ENCODE data around the gene STOX2.
"Not testable (repeated sequence)": the region's sequence is repeated elsewhere in the genome, so short reads cannot be mapped to it uniquely, and the experiment has no call there.

Gene STOX2

DNA sequence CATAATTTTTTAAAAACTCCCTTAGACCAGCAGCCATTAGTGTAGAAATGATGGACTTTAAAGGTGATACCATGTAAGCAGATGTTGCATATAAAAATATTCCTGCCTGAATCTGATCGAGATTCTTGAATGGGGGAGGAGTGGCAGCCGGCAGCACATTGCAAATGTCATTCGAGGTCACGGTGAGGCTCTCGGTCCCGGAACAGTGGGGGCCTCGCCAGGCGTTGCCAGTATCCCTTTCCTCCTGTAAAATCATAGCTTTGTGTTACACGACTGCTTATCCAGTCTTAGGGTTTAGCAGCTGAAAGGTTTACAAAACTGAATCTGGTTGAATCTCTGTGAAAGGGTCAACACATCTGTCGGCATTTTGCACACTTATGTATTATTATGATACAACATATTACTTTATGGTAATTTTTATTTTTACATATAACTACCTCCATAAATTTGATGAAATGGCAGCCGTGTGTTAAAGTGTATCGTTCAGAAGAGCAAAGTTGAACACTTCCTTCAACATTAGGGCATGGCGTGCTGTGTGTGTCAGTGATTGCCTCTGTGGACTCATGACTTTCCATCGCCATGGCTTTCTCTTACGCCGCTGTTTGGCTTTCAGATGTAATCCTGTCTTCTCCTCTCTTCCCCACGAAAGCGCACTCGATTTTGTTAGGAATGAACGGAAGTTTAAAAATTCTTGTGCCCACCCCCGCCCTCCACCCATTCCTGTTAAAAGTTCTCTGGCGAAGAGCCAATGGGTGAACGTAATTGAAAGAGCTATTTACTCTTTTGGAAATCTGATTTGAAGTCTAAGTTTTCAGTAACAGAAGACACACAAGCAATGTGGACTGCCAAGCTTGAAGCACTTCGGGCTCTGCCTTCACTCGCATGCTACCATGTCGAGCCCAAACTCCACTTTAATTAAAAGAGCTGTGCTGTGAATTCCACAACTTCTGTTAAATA, 114.8 kb downstream of the STOX2 start:
- DNase-seq (ENCODE audit: low spot score), result no peak

DNA sequence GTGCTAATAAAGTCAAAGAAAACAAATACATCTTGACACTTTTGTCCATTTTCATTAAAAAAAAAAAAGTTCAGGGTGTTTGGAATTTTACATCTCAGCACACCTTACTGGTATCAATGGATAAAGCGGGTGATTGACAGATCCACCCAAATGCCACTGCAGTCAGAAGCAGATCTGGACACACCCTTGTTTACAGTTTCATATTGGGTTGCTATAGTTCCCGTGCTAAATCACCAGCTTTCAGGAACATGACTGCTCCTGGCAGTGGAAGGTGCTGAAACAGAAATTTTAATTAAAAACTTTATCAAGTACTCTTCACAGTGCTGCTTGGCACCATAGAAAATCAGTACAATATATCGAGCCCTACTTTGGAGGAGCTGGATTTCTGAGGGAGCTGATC, 116.3 kb downstream of the STOX2 start:
- no peak for DNase-seq (ENCODE audit: low spot score)

- DNase-seq (ENCODE audit: low spot score), result no peak
Measured at GRCh38 chr4:184022679-184023383, 117.7 kb downstream of the STOX2 start.

DNA sequence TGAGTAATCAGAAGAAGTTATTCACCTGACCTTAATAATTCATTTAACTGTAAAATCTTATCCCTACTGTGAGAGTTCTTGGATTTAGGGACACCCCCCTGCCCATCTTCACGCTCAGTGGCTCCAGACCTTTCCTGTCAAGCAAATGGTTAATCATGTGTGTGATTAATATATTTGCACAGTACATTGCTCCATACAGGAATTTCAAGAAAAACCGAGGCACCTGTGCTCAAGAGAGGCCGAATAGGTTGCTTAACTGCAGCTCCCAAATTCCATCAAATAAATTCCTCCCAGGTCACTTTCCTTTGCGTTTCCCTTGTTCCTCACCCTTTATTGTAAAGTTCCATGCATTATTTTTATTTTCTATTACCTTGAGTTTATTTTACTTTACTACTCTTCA, 119.5 kb downstream of the STOX2 start:
- DNase-seq (ENCODE audit: low spot score), result no peak

GRCh38 chr4:184028561-184029374, 123.7 kb downstream of the STOX2 start:
- no peak for DNase-seq (ENCODE audit: low spot score)

- no peak for DNase-seq (ENCODE audit: low spot score)
Measured at GRCh38 chr4:184030036-184030435, 124.9 kb downstream of the STOX2 start.

GRCh38 chr4:184030764-184031163, 125.7 kb downstream of the STOX2 start:
- no peak for DNase-seq (ENCODE audit: low spot score)

DNA sequence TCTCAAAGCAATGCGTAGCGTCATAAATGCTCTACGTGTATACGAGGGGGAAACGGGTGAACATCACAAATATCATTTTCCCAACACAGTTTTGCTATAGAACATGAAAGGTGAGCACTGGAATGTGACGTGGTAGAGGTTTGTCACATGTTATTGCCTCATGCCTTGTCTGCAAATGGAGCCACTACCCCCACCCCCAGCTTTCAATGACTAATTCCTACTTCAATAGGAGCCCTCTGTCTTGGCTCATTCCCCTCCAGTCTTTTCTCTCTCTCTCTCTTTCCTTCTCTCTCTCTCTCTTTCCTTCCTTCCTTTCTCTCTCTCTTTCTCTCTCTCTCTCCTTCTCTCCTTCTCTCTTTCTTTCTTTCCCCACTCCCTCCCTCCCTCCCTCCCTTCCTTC, 127.0 kb downstream of the STOX2 start:
- DNase-seq (ENCODE audit: low spot score), result no peak

- DNase-seq (ENCODE audit: low spot score), result no peak
Measured at GRCh38 chr4:184039963-184040383, 134.9 kb downstream of the STOX2 start.

- no peak for DNase-seq (ENCODE audit: low spot score)
Measured at GRCh38 chr4:184041156-184041555, 136.0 kb downstream of the STOX2 start.

DNA sequence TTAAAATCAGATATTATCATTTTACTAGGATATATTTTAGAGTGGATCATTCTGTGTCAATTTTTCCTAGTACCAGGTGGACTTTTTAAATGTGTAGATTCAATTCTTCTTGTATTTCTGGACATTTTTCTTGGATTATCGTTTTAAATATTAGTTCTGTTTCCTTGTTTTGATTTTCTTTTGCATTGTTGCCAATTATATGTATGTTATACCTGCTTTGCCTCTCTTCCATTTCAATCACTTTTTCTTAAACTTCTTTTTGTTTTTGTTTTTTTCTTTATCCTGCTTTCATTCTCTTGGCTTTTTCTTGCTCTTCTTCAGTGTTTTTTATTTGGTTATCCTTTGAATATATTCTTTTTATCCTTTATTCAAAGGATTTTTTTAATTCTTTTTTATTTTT, 141.0 kb downstream of the STOX2 start:
- DNase-seq (ENCODE audit: low spot score), result no peak

DNA sequence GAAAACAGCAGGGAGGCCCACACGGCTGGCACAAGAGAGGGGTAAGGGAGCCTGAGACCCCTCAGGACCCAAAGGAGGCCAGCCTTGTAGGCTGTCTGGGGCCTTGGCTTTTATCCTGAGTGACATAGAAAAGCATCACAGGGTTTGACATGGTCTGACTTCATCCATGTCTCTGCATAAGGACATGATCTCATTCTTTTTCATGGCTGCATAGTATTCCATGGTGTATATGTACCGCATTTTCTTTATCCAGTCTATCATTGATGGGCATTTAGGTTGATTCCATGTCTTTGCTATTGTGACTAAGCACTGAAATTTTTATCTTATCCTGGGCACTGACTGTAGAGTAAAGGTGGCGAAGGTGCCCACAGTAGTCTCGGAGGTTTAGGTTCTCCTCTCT, 146.2 kb downstream of the STOX2 start:
- not testable (repeated sequence) for DNase-seq (ENCODE audit: low spot score)

DNA sequence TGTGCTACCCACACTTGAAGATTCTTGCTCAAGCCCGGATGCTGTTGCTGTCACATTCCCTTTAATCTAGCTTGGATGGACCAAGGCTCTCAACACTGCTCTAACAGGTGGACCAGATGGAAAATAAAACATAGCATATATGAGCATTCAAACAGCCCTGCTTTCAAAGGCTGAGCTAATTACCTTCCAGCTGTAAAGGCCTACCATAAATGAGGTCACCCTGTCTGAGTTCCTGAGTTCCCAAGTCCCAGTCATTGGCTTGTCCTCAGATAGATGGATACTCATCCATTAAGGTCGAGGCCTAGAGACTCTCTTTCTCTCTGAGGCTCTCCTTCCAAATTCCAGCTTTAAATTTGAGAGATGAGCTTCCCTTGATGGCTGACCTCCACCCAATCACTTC, 147.5 kb downstream of the STOX2 start:
- no peak for DNase-seq (ENCODE audit: low spot score)

GRCh38 chr4:184053434-184053833, 148.3 kb downstream of the STOX2 start:
- no peak for DNase-seq (ENCODE audit: low spot score)

GRCh38 chr4:184056877-184057276, 151.8 kb downstream of the STOX2 start:
- no peak for DNase-seq (ENCODE audit: low spot score)

DNA sequence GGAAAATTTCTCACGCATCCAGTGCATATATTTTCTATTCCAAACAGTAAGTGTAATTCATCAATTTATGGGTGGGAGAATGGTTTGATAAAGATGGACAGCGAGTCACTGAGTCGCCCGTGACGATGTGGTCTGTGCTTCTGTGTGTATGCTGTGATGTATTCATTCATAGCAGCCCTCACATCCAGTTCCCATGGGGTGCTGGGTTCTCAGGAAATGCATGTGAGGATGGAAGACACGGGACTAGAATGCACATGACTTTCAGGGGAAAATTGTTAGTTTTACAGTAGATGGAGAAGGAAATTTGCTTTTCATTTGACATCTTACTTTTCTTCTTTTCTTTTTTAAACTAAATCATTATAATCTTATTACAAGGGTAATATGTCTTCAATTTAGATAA, 152.9 kb downstream of the STOX2 start:
- DNase-seq (ENCODE audit: low spot score), result no peak

GRCh38 chr4:184059099-184059498, 154.0 kb downstream of the STOX2 start:
- DNase-seq (ENCODE audit: low spot score), result no peak

GRCh38 chr4:184061582-184061981, 156.5 kb downstream of the STOX2 start:
- no peak for DNase-seq (ENCODE audit: low spot score)

DNA sequence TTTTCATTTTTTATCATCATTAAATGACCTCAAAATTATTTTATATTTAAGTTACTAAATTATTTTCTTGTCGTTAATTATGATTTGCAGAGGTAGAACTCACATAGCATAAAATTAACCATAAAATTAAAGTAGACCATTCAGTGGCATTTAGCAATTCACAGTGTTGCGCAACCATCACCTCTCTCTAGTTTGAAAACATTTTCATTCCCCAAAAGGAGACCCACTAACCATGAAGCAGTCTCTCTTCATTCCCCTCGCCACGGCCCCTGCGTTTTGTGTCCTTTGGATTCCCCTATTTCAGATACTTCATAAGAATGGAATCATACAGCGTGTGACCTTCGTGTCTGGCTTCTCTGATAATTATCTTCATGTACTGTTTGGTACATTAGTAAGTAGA, 157.7 kb downstream of the STOX2 start:
- DNase-seq (ENCODE audit: low spot score), result no peak

DNA sequence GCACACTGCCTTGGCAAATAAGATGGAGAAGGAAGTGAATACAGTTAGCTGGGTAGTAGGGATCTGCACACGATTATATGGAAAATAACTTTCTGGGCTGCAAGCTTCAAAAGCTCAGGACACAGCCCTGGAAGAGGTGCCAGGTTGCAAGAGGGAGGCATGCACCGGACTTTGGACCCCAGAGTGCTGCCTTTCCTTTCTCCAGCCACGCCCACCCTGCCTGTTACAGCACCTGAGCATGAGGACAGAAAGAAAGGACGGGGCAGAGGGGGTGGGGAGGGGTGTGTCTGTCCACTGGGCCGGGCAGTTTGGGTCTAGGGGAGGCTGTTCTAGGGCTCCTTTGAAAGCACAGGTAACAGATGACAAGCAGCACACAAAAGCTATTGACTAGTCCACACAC, 159.8 kb downstream of the STOX2 start:
- no peak for DNase-seq (ENCODE audit: low spot score)

GRCh38 chr4:184066584-184067300, 161.6 kb downstream of the STOX2 start:
- no peak for DNase-seq (ENCODE audit: low spot score)

Data from Ammon's horn (tissue), 1 donor.